NT2/D1 (cell line): ENCODE measurements around the gene KLHL12.

Experiments used
- YY1 ChIP-seq: IDR thresholded peaks from 2 replicates; pipeline ENCODE4 v1.6.1; 2011; ENCODE audit not compliant: insufficient read length, insufficient read depth
- ZNF274 ChIP-seq: IDR thresholded peaks from 2 replicates; pipeline ENCODE4 v1.6.1; 2011; ENCODE audit warnings: mild to moderate bottlenecking, low read depth, low read length

GRCh38 chr1:202932476-202932875, 5.4 kb upstream of the KLHL12 start:
- TF ChIP-seq YY1 = no peak
- no peak for TF ChIP-seq ZNF274
